H1 (cell line): ENCODE results near the gene ZNF730. TPM values are rescaled to one million over a fixed set of nuclear protein-coding genes. Genes with fewer than 3 reads are reported as not detected.

Experiments used
- CTCF ChIA-PET: fragments of 300-600 bp; sonication (Branson Sonifier 250); formaldehyde crosslinking; loops from one replicate; lab custom pipeline; 2021; ENCODE audit not compliant: partially characterized antibody; lab: Charles Lee
- POLR2A ChIA-PET: fragments of 300-600 bp; sonication (Branson Sonifier 250); formaldehyde crosslinking; loops from one replicate; lab custom pipeline; 2021; ENCODE audit warnings: inconsistent platforms; ENCODE audit not compliant: partially characterized antibody; lab: Charles Lee
- DNase-seq, 2 experiments: peaks; one replicate each; pipeline versions ENCODE4 v3.0.0 to v3.0.0-alpha.2; 2010 to 2022; ENCODE audit warnings: low spot score in 2 of 2, low read depth in 1 of 2, mixed read lengths in 1 of 2
- FAIRE-seq: peaks from 2 replicates; lab custom pipeline; 2011; peaks lifted over from hg19 to GRCh38; lab: Jason Lieb, UNC
- H2AFZ ChIP-seq: 2 replicates; pipeline ENCODE4 v1.8.1; 2012; ENCODE audit warnings: low read length, inconsistent platforms
- H2AK5ac ChIP-seq: 2 replicates; pipeline ENCODE4 v1.6.1; 2013; ENCODE audit warnings: low read depth, low read length
- H2BK120ac ChIP-seq: replicated peaks from 2 replicates; pipeline ENCODE3; 2013; ENCODE audit warnings: low read depth, low read length, inconsistent platforms
- H2BK12ac ChIP-seq: 2 replicates; pipeline ENCODE4 v1.6.1; 2013; ENCODE audit warnings: low read depth, low read length
- H2BK15ac ChIP-seq: 2 replicates; pipeline ENCODE4 v1.6.1; 2013; ENCODE audit warnings: low read length
- H2BK20ac ChIP-seq: 2 replicates; pipeline ENCODE4 v1.6.1; 2013; ENCODE audit warnings: low read length
- H2BK5ac ChIP-seq: 2 replicates; pipeline ENCODE4 v1.6.1; 2013; ENCODE audit warnings: low read depth, low read length
- H3K14ac ChIP-seq: 2 replicates; pipeline ENCODE4 v1.6.1; 2013; ENCODE audit warnings: inconsistent platforms; ENCODE audit not compliant: insufficient read length
- H3K18ac ChIP-seq: 2 replicates; pipeline ENCODE4 v1.6.1; 2013; ENCODE audit warnings: low read length; ENCODE audit errors: extremely low read depth
- H3K23ac ChIP-seq: 2 replicates; pipeline ENCODE4 v1.6.1; 2013; ENCODE audit warnings: inconsistent platforms; ENCODE audit not compliant: insufficient read length
- H3K23me2 ChIP-seq: 2 replicates; pipeline ENCODE4 v1.6.1; 2013; ENCODE audit warnings: low read depth, low read length
- H3K27ac ChIP-seq: 2 replicates; pipeline ENCODE4 v1.6.1; 2011; ENCODE audit warnings: low read depth, low read length, inconsistent platforms
- H3K27me3 ChIP-seq, 4 experiments: replicated peaks in 1 of 4; 1 replicate in 1 of 4; 2 replicates in 3 of 4; pipeline versions ENCODE4 v1.6.1 to v1.8.1; 2011 to 2013; ENCODE audit warnings: low read length in 3 of 4, mild to moderate bottlenecking in 3 of 4, inconsistent platforms in 2 of 4, mixed read lengths in 2 of 4, moderate library complexity in 1 of 4; ENCODE audit not compliant: control insufficient read depth in 3 of 4, insufficient read depth in 3 of 4; ENCODE audit errors: extremely low read depth in 1 of 4
- H3K36me3 ChIP-seq, 4 experiments: 2 replicates each; pipeline versions ENCODE4 v1.6.1 to v1.8.1; 2011 to 2013; ENCODE audit warnings: mild to moderate bottlenecking in 4 of 4, low read length in 3 of 4, moderate library complexity in 2 of 4, control low read depth in 1 of 4, inconsistent platforms in 1 of 4; ENCODE audit not compliant: insufficient read depth in 4 of 4, control insufficient read depth in 2 of 4
- H3K4ac ChIP-seq: replicated peaks from 2 replicates; pipeline ENCODE3; 2013; ENCODE audit warnings: low read length, low read depth, mixed read lengths, inconsistent platforms; ENCODE audit not compliant: insufficient read length
- H3K4me1 ChIP-seq, 4 experiments: replicated peaks in 1 of 4; 1 replicate in 1 of 4; 2 replicates in 3 of 4; pipeline versions ENCODE4 v1.6.1 to v1.8.1; 2011 to 2013; ENCODE audit warnings: low read length in 3 of 4, inconsistent platforms in 2 of 4, mixed read lengths in 1 of 4; ENCODE audit not compliant: insufficient read depth in 4 of 4, control insufficient read depth in 3 of 4
- H3K4me2 ChIP-seq, 2 experiments: 2 replicates each; pipeline versions ENCODE4 v1.6.1 to v1.8.1; 2011 to 2013; ENCODE audit warnings: low read depth in 2 of 2, low read length in 2 of 2, control low read depth in 1 of 2, inconsistent platforms in 1 of 2, mild to moderate bottlenecking in 1 of 2; ENCODE audit not compliant: insufficient read depth in 1 of 2
- H3K4me3 ChIP-seq, 4 experiments: fragments of 200-600, 300-600 bp in 1 of 4; sonication (generic), shearing (Covaris generic), sonication (Bioruptor Twin) in 1 of 4; 2 replicates each; pipeline versions ENCODE4 v1.5.1 to v1.8.1; 2011 to 2016; ENCODE audit warnings: low read length in 4 of 4, low read depth in 3 of 4, control low read depth in 2 of 4, inconsistent platforms in 2 of 4, mild to moderate bottlenecking in 2 of 4, mixed read lengths in 1 of 4, moderate library complexity in 1 of 4; ENCODE audit not compliant: insufficient read depth in 2 of 4; ENCODE audit errors: extremely low read depth in 1 of 4
- H3K56ac ChIP-seq: replicated peaks from 2 replicates; pipeline ENCODE3; 2013; ENCODE audit warnings: low read depth, mild to moderate bottlenecking, mixed read lengths, low read length, inconsistent platforms; ENCODE audit not compliant: insufficient read length
- H3K79me1 ChIP-seq: 2 replicates; pipeline ENCODE4 v1.6.1; 2013; ENCODE audit warnings: low read depth, low read length, control low read depth
- H3K79me2 ChIP-seq, 2 experiments: 2 replicates each; pipeline versions ENCODE4 v1.6.1 to v1.8.1; 2012 to 2013; ENCODE audit warnings: low read length in 2 of 2, mild to moderate bottlenecking in 2 of 2, inconsistent platforms in 1 of 2; ENCODE audit not compliant: insufficient read depth in 2 of 2, control insufficient read depth in 1 of 2
- H3K9ac ChIP-seq, 4 experiments: replicated peaks in 1 of 4; 1 replicate in 1 of 4; 2 replicates in 3 of 4; pipeline versions ENCODE4 v1.6.1 to v1.8.1; 2011 to 2013; ENCODE audit warnings: low read depth in 3 of 4, low read length in 3 of 4, control low read depth in 2 of 4, mild to moderate bottlenecking in 2 of 4, moderate library complexity in 2 of 4, inconsistent platforms in 1 of 4; ENCODE audit errors: extremely low read depth in 1 of 4
- H3K9me3 ChIP-seq, 2 experiments: 2 replicates each; pipeline versions ENCODE4 v1.6.1 to v1.8.1; 2012 to 2013; ENCODE audit warnings: mild to moderate bottlenecking in 2 of 2, moderate library complexity in 2 of 2, control low read depth in 1 of 2, inconsistent platforms in 1 of 2, low read depth in 1 of 2, low read length in 1 of 2, mixed read lengths in 1 of 2; ENCODE audit not compliant: insufficient read depth in 2 of 2
- H4K20me1 ChIP-seq, 2 experiments: replicated peaks in 1 of 2; 2 replicates each; pipeline versions ENCODE3 to v1.8.1; 2011 to 2013; ENCODE audit warnings: inconsistent platforms in 2 of 2, low read length in 2 of 2, mild to moderate bottlenecking in 1 of 2; ENCODE audit not compliant: insufficient read depth in 2 of 2, control insufficient read depth in 1 of 2
- H4K5ac ChIP-seq: 2 replicates; pipeline ENCODE4 v1.6.1; 2013; ENCODE audit warnings: low read length, low read depth, mixed read lengths, inconsistent platforms; ENCODE audit not compliant: insufficient read length
- H4K8ac ChIP-seq: 2 replicates; pipeline ENCODE4 v1.8.0; 2013; ENCODE audit warnings: mild to moderate bottlenecking, moderate library complexity, low read length, inconsistent platforms; ENCODE audit not compliant: insufficient read depth; ENCODE audit errors: extremely low read depth
- H4K91ac ChIP-seq: replicated peaks from 2 replicates; pipeline ENCODE3; 2013; ENCODE audit warnings: low read length, mixed read lengths, inconsistent platforms; ENCODE audit not compliant: insufficient read length
- CHD1 ChIP-seq: IDR thresholded peaks from 2 replicates; pipeline ENCODE4 v1.6.1; 2012; ENCODE audit warnings: low read depth, low read length, improper control_type of control experiment
- CHD2 ChIP-seq: IDR thresholded peaks from 2 replicates; pipeline ENCODE4 v1.6.1; 2012; ENCODE audit warnings: low read length, improper control_type of control experiment
- CTBP2 ChIP-seq: IDR thresholded peaks from 2 replicates; pipeline ENCODE4 v1.7.0; 2011; ENCODE audit warnings: borderline replicate concordance, mild to moderate bottlenecking, moderate library complexity, mixed read lengths, low read length; ENCODE audit not compliant: insufficient read depth, insufficient read length
- EZH2 ChIP-seq: fragments of 200-600 bp; sonication (generic); IDR thresholded peaks from 2 replicates; pipeline ENCODE4 v1.7.1; 2012; ENCODE audit warnings: low read depth, mild to moderate bottlenecking, moderate library complexity, low read length, inconsistent platforms; ENCODE audit not compliant: severe bottlenecking
- GABPA ChIP-seq: IDR thresholded peaks from 2 replicates; pipeline ENCODE4 v1.6.1; 2011; ENCODE audit warnings: mild to moderate bottlenecking, low read length, moderate library complexity, borderline replicate concordance; ENCODE audit not compliant: insufficient read depth
- KDM1A ChIP-seq: fragments of 200-600, 300-600 bp; sonication (generic); IDR thresholded peaks from 2 replicates; pipeline ENCODE4 v1.7.1; 2016; ENCODE audit warnings: mild to moderate bottlenecking, low read length, borderline replicate concordance
- RFX5 ChIP-seq: IDR thresholded peaks from 2 replicates; pipeline ENCODE4 v1.6.1; 2011; ENCODE audit warnings: low read depth, low read length, improper control_type of control experiment, borderline replicate concordance
- SP1 ChIP-seq: IDR thresholded peaks from 2 replicates; pipeline ENCODE4 v1.6.1; 2011; ENCODE audit warnings: low read depth, low read length
- TAF7 ChIP-seq: optimal IDR thresholded peaks from 2 replicates; pipeline ENCODE3; 2011; ENCODE audit warnings: low read depth, mild to moderate bottlenecking, inconsistent platforms, low read length, moderate library complexity, borderline replicate concordance
- TEAD4 ChIP-seq: IDR thresholded peaks from 2 replicates; pipeline ENCODE4 v1.6.1; 2012; ENCODE audit warnings: low read depth, low read length, inconsistent platforms, mixed read lengths
- YY1 ChIP-seq: IDR thresholded peaks from 2 replicates; pipeline ENCODE4 v1.6.1; 2011; ENCODE audit warnings: low read depth, mild to moderate bottlenecking, low read length
- WGBS, 2 experiments: shearing (Covaris generic) in 1 of 2; methylation state at CpG; one replicate each; pipeline versions ENCODE4 v1.1.6 to v1.1.7; 2013 to 2015; ENCODE audit warnings: low lambda C conversion rate in 2 of 2, mixed read lengths in 2 of 2, inconsistent platforms in 1 of 2, low coverage in 1 of 2, missing lambda C conversion rate in 1 of 2; ENCODE audit not compliant: insufficient replicate concordance in 2 of 2, insufficient coverage in 1 of 2, insufficient read length in 1 of 2; ENCODE audit errors: extremely low coverage in 1 of 2, missing lambda C conversion rate in 1 of 2; 5-methylcytosine and 5-hydroxymethylcytosine counted together
- polyA plus RNA-seq, 7 experiments: library from polyadenylated mRNA; depleted of rRNA in 3 of 7; stranded (reverse) in 5 of 7; unstranded in 2 of 7; fragments of >200 nt in 5 of 7; fragments of 200-250 nt in 2 of 7; gene quantifications; 1 replicate in 5 of 7; 2 replicates in 1 of 7; 4 replicates in 1 of 7; pipeline versions ENCODE4 v1.2.1 to v1.2.3, GENCODE V29; 2011 to 2013; ENCODE audit warnings: missing spikeins in 2 of 7, mixed read lengths in 2 of 7
- total RNA-seq: library from RNA; stranded (reverse); fragmentation: NEBNext Ultra II Directional; extraction: Animal tissue kit (Norgen Biotek cat#: 25700); gene quantifications from 2 replicates; pipeline ENCODE4 v1.2.1, GENCODE V29; 2021
- TF ChIP-seq, protein P1 (sequence below), 3 experiments: IDR thresholded peaks; 1 replicate in 2 of 3; 2 replicates in 1 of 3; pipeline versions ENCODE4 v1.5.1 to v1.6.1; 2011; ENCODE audit warnings: low read length in 3 of 3, mild to moderate bottlenecking in 3 of 3, inconsistent platforms in 2 of 3, low read depth in 1 of 3, moderate library complexity in 1 of 3; ENCODE audit not compliant: insufficient read depth in 1 of 3; ENCODE audit errors: control extremely low read depth in 1 of 3

ZNF730 gene
- total and polyA plus RNA-seq, 2 of the 8 experiments (the other 6 are each of a cell fraction or from before 2014, with no cell fraction given) = 7.0 to 29.4 TPM

DNA sequence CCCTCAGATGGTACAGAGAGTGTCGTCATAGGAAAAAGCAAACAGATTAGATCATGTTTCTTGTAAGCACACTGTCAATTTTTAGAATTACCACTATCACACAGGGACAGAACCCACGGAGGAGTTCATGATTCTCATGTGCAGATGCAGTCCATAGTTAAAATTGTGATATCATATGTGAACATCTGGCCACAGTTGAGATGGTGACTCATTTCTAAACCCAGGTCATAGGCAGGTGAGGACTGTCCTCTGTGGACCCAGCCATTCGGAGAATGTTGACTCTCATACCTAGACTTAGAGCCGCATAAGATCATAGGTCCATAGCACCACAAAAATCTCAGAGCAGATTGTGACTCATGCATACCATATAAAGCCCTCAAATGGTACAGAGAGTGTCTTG lies 17.8 kb upstream of the ZNF730 start:
- Histone ChIP-seq H4K20me1 (peaks cover 14 to 31% of the 10 kb centered on the region in 2 experiments), H3K36me3 (peaks cover 23 to 86% (median 74%) of the 10 kb centered on the region in 4 experiments)
- FAIRE-seq = no peak
- TF ChIP-seq CHD2 (no peak), CHD1 (no peak), GABPA (no peak), SP1 (no peak), EZH2 (no peak), KDM1A (no peak), RFX5 (no peak), TAF7 (no peak), YY1 (no peak), CTBP2 (no peak), TEAD4 (no peak)
- TF ChIP-seq, protein P1, sequence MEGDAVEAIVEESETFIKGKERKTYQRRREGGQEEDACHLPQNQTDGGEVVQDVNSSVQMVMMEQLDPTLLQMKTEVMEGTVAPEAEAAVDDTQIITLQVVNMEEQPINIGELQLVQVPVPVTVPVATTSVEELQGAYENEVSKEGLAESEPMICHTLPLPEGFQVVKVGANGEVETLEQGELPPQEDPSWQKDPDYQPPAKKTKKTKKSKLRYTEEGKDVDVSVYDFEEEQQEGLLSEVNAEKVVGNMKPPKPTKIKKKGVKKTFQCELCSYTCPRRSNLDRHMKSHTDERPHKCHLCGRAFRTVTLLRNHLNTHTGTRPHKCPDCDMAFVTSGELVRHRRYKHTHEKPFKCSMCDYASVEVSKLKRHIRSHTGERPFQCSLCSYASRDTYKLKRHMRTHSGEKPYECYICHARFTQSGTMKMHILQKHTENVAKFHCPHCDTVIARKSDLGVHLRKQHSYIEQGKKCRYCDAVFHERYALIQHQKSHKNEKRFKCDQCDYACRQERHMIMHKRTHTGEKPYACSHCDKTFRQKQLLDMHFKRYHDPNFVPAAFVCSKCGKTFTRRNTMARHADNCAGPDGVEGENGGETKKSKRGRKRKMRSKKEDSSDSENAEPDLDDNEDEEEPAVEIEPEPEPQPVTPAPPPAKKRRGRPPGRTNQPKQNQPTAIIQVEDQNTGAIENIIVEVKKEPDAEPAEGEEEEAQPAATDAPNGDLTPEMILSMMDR (IDR thresholded peaks at IDR 0.05; ENCODE audit: control extremely low read depth in 1 of 3, insufficient read depth in 1 of 3, low read depth in 1 of 3, low read length in 3 of 3) = no peak

More for the DNA sequence above, 17.8 kb upstream of the ZNF730 start:
- Histone ChIP-seq H3K4me1 (no peaks in the 10 kb centered on the region), H4K5ac (no peak overlapping the region), H3K27ac (no peak overlapping the region), H2BK15ac (no peak overlapping the region), H3K79me2 (peaks cover 0 to 48% of the 10 kb centered on the region in 2 experiments; a peak in 2 of 4 replicates), H2BK20ac (no peak overlapping the region), H3K4me2 (no peak overlapping the region), H3K23me2 (no peaks in the 10 kb centered on the region), H3K9me3 (no peaks in the 10 kb centered on the region), H3K4me3 (no peak overlapping the region), H3K9ac (no peak overlapping the region), H2BK120ac (no peak overlapping the region), H3K18ac (no peak overlapping the region), H2BK12ac (no peak overlapping the region), H3K23ac (no peak overlapping the region), H3K27me3 (no peaks in the 10 kb centered on the region), H4K91ac (no peak overlapping the region), H3K56ac (no peak overlapping the region), H4K8ac (no peak overlapping the region), H2BK5ac (no peak overlapping the region), H2AFZ (no peak overlapping the region), H3K14ac (no peak overlapping the region), H3K4ac (no peak overlapping the region), H3K79me1 (peaks cover 11% of the 10 kb centered on the region), H2AK5ac (no peak overlapping the region)
- no peak for DNase-seq
- ChIA-PET CTCF (no interaction called here), POLR2A (interaction anchor here (0.5 kb wide), 1 partner anchor 8 kb away, joined by 4 read pairs; no protein-coding TSS in a partner anchor)
- WGBS, 2 experiments = 89% methylated on average over 4 of the region's 4 CpGs; no CpG with 5 or more reads in 1 of the 2 experiments
